K562 treated with DMSO at 1 percent for 48 hours (cell line): ENCODE results near the gene SGO1. TPM values are rescaled to one million over a fixed set of nuclear protein-coding genes. Genes with fewer than 3 reads are reported as not detected.

Experiments used
- total RNA-seq: library from RNA; unstranded; fragments of 300-600 nt; gene quantifications from 2 replicates; pipeline ENCODE4 v1.2.3, GENCODE V29; 2022; ENCODE audit warnings: low replicate concordance; ENCODE audit errors: extremely low read depth

The SGO1 gene
- not detected in 2 replicates for total RNA-seq

GRCh38 chr3:20185679-20186599 is at the start of gene SGO1:
Gene SGO1, minus strand, starts transcription at chr3:20186206. Its CDS starts 2,179 bp downstream, at chr3:20184027.

Other genes with a start within 250 kb of the SGO1 start
- not detected in 2 replicates for gene RAB5A, start 239.1 kb downstream of the SGO1 start, total RNA-seq
- gene PP2D1, start 173.9 kb downstream of the SGO1 start, total RNA-seq: not detected in 2 replicates
- gene KAT2B, start 145.8 kb downstream of the SGO1 start, total RNA-seq: not detected in 2 replicates